Right lobe of liver (tissue), 6 donors: Measurements from ENCODE around the gene PRKCA. TPM values are rescaled to one million over a fixed set of nuclear protein-coding genes. Genes with fewer than 3 reads are reported as not detected.

Experiments used
- ATAC-seq, 4 donors: fragments of 200-7000 bp; cut with Tn5 transposase; one replicate each; pipeline ENCODE4 v1.9.1; 2020; ENCODE audit warnings: mild to moderate bottlenecking in 4 of 4, moderate library complexity in 4 of 4
- DNase-seq, 3 donors: peaks; one replicate each; pipeline ENCODE4 v3.0.0-alpha.2; 2020
- H3K27ac ChIP-seq, 3 donors: fragments of 200-600 bp; one replicate each; pipeline ENCODE4 v1.8.0; 2022
- H3K27me3 ChIP-seq, 2 donors: fragments of 200-600 bp; one replicate each; pipeline ENCODE4 v1.8.0; 2022
- H3K36me3 ChIP-seq, 4 donors: fragments of 200-600 bp; sonication (generic) in 1 of 4; one replicate each; pipeline versions ENCODE4 v1.5.1 to v1.8.0; 2017 to 2022; ENCODE audit warnings: control low read depth in 1 of 4
- H3K4me1 ChIP-seq, 4 donors: fragments of 200-600 bp; sonication (generic) in 1 of 4; one replicate each; pipeline versions ENCODE4 v1.5.1 to v1.8.0; 2017 to 2022; ENCODE audit warnings: control low read depth in 1 of 4
- H3K4me3 ChIP-seq, 3 donors: fragments of 200-600 bp; one replicate each; pipeline ENCODE4 v1.8.0; 2022
- H3K9me3 ChIP-seq, 4 donors: fragments of 200-600 bp; sonication (generic) in 1 of 4; one replicate each; pipeline versions ENCODE4 v1.5.1 to v1.8.0; 2017 to 2022; ENCODE audit warnings: control low read depth in 1 of 4
- POLR2A ChIP-seq: fragments of 450-650 bp; IDR thresholded peaks from one replicate; pipeline ENCODE4 v1.6.1; 2017; ENCODE audit warnings: antibody characterized with exemption, mild to moderate bottlenecking
- WGBS: methylation state at CpG from one replicate; pipeline ENCODE4 v1.1.6; 2018; ENCODE audit warnings: low coverage, low lambda C conversion rate; ENCODE audit not compliant: insufficient coverage; ENCODE audit errors: missing lambda C conversion rate; 5-methylcytosine and 5-hydroxymethylcytosine counted together
- intact Hi-C, 2 donors: fragments of 100-400 bp; cut with DNase I; formaldehyde crosslinking; loops; one replicate each; pipeline versions ENCODE4 v1.11.2 to v1.14.1; 2022
- total RNA-seq, 6 experiments: library from RNA; depleted of rRNA in 2 of 6; stranded (reverse); fragments of >200 nt in 2 of 6; fragmentation: NEBNext Ultra II Directional in 3 of 6; extraction: Animal tissue kit (Norgen Biotek cat#: 25700) in 3 of 6; gene quantifications; one replicate each; pipeline versions ENCODE4 v1.1.0 to v1.2.4, GENCODE V29; 2016 to 2023
- TF ChIP-seq, protein P1 (sequence below), 4 donors: fragments of 200-600 bp in 3 of 4; fragments of 450-650 bp in 1 of 4; IDR thresholded peaks; one replicate each; pipeline versions ENCODE4 v1.5.1 to v1.8.0; 2016 to 2022; ENCODE audit warnings: antibody characterized with exemption in 4 of 4, mild to moderate bottlenecking in 2 of 4
- donor health status: DM: no; HTN: yes; CAD: no.
- donor health status: DM: no; HTN: no; CAD: no.
- donor health status: DM: no; HTN: no; CAD: no.
- donor health status: DM: no; HTN: yes; CAD: no.
- donor health status: DM: no; HTN: yes; CAD: no.

The PRKCA gene
- total RNA-seq, 6 experiments from 2014 or later: 11.7 to 23.0 (median 18.7) TPM

DNA sequence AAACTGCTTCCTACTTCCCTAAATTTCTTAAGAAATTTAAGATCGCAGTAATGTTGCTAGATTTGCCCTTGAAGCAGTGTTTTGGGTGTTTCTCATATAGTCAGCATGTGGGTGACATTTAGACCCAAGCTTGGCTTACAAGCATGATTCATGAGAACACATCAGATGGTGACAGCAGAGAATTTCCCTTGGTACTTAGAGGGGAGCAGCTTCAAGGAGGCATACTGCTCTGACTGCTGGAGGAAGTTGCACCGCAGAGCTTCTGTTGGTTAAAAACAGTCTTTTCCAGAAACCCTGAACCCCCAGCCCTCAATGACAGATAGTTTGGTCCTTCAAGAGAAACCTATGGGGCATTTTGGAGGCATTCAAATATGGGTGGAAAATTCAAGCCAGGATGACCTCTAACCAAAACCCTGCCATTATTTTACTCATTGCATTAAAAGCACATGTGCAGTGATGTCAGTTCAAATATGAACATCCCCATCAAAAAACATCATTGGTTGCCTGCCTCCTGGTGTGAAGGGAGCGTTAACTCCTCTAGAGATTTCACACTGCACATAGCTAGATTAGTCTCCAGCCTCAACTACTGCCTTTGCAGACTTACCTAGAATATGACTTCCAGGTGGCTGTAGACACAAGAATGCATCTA lies 331.0 kb downstream of the PRKCA start:
- no peak overlapping the region for H3K27ac ChIP-seq
- H3K4me1 ChIP-seq: no peaks in the 10 kb centered on the region
- DNase-seq (no peak), ATAC-seq (peak in 2 of 4 donors; percentile 31 to 44)
- TF ChIP-seq, protein P1, sequence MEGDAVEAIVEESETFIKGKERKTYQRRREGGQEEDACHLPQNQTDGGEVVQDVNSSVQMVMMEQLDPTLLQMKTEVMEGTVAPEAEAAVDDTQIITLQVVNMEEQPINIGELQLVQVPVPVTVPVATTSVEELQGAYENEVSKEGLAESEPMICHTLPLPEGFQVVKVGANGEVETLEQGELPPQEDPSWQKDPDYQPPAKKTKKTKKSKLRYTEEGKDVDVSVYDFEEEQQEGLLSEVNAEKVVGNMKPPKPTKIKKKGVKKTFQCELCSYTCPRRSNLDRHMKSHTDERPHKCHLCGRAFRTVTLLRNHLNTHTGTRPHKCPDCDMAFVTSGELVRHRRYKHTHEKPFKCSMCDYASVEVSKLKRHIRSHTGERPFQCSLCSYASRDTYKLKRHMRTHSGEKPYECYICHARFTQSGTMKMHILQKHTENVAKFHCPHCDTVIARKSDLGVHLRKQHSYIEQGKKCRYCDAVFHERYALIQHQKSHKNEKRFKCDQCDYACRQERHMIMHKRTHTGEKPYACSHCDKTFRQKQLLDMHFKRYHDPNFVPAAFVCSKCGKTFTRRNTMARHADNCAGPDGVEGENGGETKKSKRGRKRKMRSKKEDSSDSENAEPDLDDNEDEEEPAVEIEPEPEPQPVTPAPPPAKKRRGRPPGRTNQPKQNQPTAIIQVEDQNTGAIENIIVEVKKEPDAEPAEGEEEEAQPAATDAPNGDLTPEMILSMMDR (IDR thresholded peaks at IDR 0.05): no peak
- TF ChIP-seq POLR2A: no peak
- 69% methylated on average over 3 of the region's 3 CpGs for whole genome bisulfite sequencing
- H3K4me3 ChIP-seq: no peak overlapping the region
- intact Hi-C loops: no loop called here
- no peaks in the 10 kb centered on the region for H3K9me3 ChIP-seq
- no peaks in the 10 kb centered on the region for H3K27me3 ChIP-seq
- H3K36me3 ChIP-seq: no peaks in the 10 kb centered on the region

DNA sequence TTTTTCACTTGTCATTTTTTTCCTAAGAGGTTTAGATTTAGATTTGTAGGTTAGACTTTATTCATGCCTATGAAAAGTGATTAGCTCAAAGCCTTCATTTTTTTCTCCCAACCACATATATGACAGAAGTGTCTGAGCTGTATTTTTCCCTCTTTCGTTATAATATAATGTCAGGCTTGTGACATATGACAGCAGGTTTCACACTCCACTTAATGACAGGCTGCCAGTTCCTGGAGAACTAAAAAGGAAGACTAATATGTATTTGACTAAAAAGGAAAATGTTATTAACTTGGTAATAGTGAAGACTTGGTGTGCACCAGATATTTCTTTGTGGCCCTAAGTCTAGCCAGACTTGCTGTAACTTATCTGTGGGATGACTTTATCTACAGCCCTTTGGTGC lies 331.8 kb downstream of the PRKCA start:
- no peak overlapping the region for H3K4me3 ChIP-seq
- DNase-seq: no peak
- no peaks in the 10 kb centered on the region for H3K9me3 ChIP-seq
- H3K36me3 ChIP-seq: no peaks in the 10 kb centered on the region
- H3K27ac ChIP-seq: no peak overlapping the region
- WGBS: 0% methylated on average over 1 of the region's 1 CpG
- ATAC-seq: no peak
- H3K27me3 ChIP-seq: no peaks in the 10 kb centered on the region
- TF ChIP-seq, protein P1 (IDR thresholded peaks at IDR 0.05): no peak
- TF ChIP-seq POLR2A: no peak
- H3K4me1 ChIP-seq: no peaks in the 10 kb centered on the region
- intact Hi-C loops: no loop called here

DNA sequence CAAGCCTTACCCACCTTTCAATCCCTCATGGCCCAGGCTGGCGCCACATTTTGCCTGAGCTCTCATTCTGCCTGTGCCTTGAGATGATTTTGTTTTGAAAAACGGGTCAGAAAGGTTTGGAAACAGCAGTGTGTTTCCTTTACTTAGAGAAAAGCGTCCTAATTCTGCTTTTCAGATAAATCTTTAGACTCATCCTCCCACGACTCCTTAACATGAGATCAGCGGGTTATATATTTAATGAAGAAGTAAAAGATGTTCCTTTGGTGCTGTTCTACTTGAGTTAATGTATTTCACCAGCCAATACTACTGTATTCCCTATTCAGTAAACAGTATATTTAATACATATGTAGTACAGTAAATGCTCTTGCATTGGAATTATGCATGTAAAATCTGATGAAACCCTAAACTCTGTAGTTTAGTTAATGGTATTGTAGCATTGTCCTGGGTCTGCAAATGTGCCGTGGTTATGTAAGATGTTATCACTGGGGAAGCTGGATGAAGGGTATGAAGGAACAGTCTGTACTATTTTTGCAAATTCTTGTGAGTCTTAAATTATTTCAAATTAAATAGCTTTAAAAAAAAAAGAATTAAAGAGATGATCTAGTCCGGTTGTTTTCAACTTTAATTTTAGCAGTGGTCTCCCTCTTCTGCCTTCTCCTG lies 333.1 kb downstream of the PRKCA start:
- no peak overlapping the region for H3K27ac ChIP-seq
- ATAC-seq (no peak), DNase-seq (no peak)
- no peak overlapping the region for H3K4me3 ChIP-seq
- H3K9me3 ChIP-seq: no peaks in the 10 kb centered on the region
- H3K27me3 ChIP-seq: no peaks in the 10 kb centered on the region
- WGBS: 87% methylated on average over 7 of the region's 7 CpGs
- no peaks in the 10 kb centered on the region for H3K36me3 ChIP-seq
- no peaks in the 10 kb centered on the region for H3K4me1 ChIP-seq
- intact Hi-C loops: no loop called here
- TF ChIP-seq POLR2A: no peak
- TF ChIP-seq, protein P1 (IDR thresholded peaks at IDR 0.05): no peak

DNA sequence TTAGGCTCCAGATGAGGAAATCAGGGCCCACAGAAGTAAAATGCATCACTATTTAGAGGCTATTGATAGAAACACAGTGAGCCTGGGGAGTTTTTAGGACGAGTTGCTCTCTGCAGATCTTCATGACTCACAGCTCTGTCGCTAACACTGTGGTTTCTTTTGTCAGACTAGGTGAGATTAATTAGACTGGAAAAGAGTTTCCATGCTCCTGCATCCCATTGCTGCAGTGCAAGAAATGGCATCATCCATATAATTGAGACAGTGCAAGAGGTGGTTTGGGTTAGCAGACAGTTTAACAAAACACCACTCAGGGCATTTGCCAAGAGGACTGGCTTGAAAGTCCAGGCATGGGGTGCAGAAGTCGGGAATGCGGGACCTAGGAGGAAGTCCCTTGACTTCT lies 333.7 kb downstream of the PRKCA start:
- no peak for TF ChIP-seq POLR2A
- TF ChIP-seq, protein P1 (IDR thresholded peaks at IDR 0.05): no peak
- Histone ChIP-seq H3K4me3 (no peak overlapping the region), H3K9me3 (no peaks in the 10 kb centered on the region), H3K27ac (no peak overlapping the region), H3K36me3 (no peaks in the 10 kb centered on the region), H3K27me3 (no peaks in the 10 kb centered on the region), H3K4me1 (no peaks in the 10 kb centered on the region)
- no peak for ATAC-seq
- WGBS: 87% methylated on average over 4 of the region's 4 CpGs
- DNase-seq: no peak
- intact Hi-C loops: no loop called here
